Muscle of leg (tissue), 11 donors: ENCODE results near the gene GUCA2A. TPM values are rescaled to one million over a fixed set of nuclear protein-coding genes. Genes with fewer than 3 reads are reported as not detected.

Experiments
- DNase-seq: peaks from one replicate; pipeline ENCODE4 v3.0.0; 2013
- H3K27ac ChIP-seq: one replicate; pipeline ENCODE4 v1.5.1; 2013; ENCODE audit warnings: mild to moderate bottlenecking, low read length, control low read depth
- H3K27me3 ChIP-seq: one replicate; pipeline ENCODE4 v1.6.1; 2013; ENCODE audit warnings: low read length; ENCODE audit not compliant: control insufficient read depth, insufficient read depth
- H3K36me3 ChIP-seq: one replicate; pipeline ENCODE4 v1.6.1; 2013; ENCODE audit warnings: low read length; ENCODE audit not compliant: control insufficient read depth, insufficient read depth
- H3K4me1 ChIP-seq: one replicate; pipeline ENCODE4 v1.6.1; 2013; ENCODE audit warnings: low read length; ENCODE audit not compliant: control insufficient read depth, insufficient read depth
- H3K4me3 ChIP-seq: one replicate; pipeline ENCODE4 v1.5.1; 2013; ENCODE audit warnings: low read length, control low read depth
- H3K9me3 ChIP-seq: replicated peaks from 2 replicates; pipeline ENCODE4 v1.6.1; 2013; ENCODE audit warnings: low read depth, low read length; ENCODE audit not compliant: control insufficient read depth
- WGBS: methylation state at CpG from one replicate; pipeline ENCODE4 v1.1.5; 2013; ENCODE audit warnings: missing lambda C conversion rate; ENCODE audit not compliant: insufficient coverage; 5-methylcytosine and 5-hydroxymethylcytosine counted together
- polyA plus RNA-seq, 8 donors: library from polyadenylated mRNA; unstranded; fragments of 120-200 nt; gene quantifications; one replicate each; pipeline versions ENCODE4 v1.2.1 to v1.2.3, GENCODE V29; 2013; ENCODE audit warnings: inconsistent platforms in 1 of 8, low replicate concordance in 1 of 8; ENCODE audit not compliant: insufficient read length in 8 of 8, insufficient read depth in 1 of 8
- total RNA-seq: library from RNA; stranded (reverse); fragments of 120-200 nt; gene quantifications from one replicate; pipeline ENCODE4 v1.2.4, GENCODE V29; 2013

GUCA2A gene
- total and polyA plus RNA-seq, 9 donors, result 1.0 to 1.5 TPM; not detected in 7

DNA sequence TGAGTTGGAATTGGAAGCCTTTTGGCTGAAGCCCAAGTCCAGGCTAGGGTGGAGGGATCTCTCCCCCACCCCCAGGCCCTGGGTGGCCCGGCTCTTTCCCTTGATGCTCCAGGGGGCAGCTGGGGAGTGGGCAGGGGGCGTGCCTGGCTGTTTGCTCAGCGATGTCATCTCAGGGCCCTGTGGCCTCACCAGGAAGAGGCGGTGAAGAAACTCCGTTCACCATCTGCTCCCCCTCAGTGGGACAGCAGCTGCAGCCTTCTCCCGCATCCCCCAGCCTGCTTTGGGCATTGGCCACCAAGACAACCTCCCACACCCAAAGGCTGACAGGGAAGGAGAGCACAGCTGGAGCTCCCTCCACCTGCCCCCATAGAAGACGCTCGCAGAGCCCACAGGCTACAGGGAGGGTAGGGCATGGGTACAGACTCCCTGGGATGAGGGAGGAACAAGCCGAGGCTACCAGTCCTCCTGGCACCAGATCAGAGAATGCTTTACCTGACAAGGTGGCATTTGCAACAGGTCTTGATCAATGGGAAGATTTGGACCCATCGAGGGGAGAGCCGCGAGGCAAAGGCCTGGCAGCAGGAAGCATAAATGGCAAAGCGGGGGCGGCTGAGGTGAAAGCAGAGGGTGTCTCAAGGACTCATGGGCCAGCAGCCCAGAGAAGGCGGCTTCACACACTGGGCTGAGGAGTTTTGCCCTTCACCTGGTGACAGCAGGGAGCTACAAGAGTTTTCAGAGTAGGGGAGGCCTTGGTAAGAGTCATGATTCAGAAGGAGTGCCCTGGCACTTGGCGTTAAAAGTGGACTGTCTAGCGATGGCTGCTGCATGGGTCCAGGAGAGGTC, 6.5 kb upstream of the GUCA2A start:
- H3K27me3 ChIP-seq, result no peaks in the 10 kb centered on the region
- DNase-seq, result peak; percentile 48
- H3K4me1 ChIP-seq, result peaks cover 41% of the 10 kb centered on the region
- WGBS, result 77% methylated on average over 10 of the region's 17 CpGs
- H3K4me3 ChIP-seq, result no peak overlapping the region
- no peaks in the 10 kb centered on the region for H3K36me3 ChIP-seq
- no peak overlapping the region for H3K27ac ChIP-seq
- no peaks in the 10 kb centered on the region for H3K9me3 ChIP-seq

GRCh38 chr1:42168763-42169162, 4.2 kb upstream of the GUCA2A start:
- Histone ChIP-seq H3K36me3 (no peaks in the 10 kb centered on the region), H3K27ac (no peak overlapping the region), H3K4me1 (peaks cover 50% of the 10 kb centered on the region), H3K27me3 (no peaks in the 10 kb centered on the region), H3K9me3 (no peaks in the 10 kb centered on the region), H3K4me3 (no peak overlapping the region)
- WGBS, result 80% methylated on average over 1 of the region's 3 CpGs
- DNase-seq, result peak; percentile 25

DNA sequence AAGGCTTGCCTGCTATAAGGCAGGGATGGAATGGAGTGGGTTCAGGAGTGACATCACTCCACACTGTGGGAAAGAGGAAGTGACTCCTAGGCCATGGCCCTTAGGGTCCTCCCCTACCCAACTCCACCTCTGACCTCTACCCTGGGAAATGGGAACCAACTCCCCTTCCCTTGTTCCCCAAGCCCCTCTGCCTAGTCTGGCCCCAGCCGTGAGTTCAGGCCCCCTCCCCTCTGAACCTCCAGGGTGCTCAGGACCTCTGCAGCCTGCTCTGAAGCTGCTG, 3.8 kb upstream of the GUCA2A start:
- DNase-seq, result no peak
- H3K9me3 ChIP-seq, result no peaks in the 10 kb centered on the region
- H3K4me1 ChIP-seq, result peaks cover 48% of the 10 kb centered on the region
- no peak overlapping the region for H3K27ac ChIP-seq
- H3K27me3 ChIP-seq, result no peaks in the 10 kb centered on the region
- no peaks in the 10 kb centered on the region for H3K36me3 ChIP-seq
- WGBS, result 17% methylated on average over 1 of the region's 1 CpG
- no peak overlapping the region for H3K4me3 ChIP-seq

GRCh38 chr1:42167611-42168390, 3.3 kb upstream of the GUCA2A start:
- Histone ChIP-seq H3K9me3 (no peaks in the 10 kb centered on the region), H3K27ac (no peak overlapping the region), H3K36me3 (no peaks in the 10 kb centered on the region), H3K4me3 (no peak overlapping the region), H3K4me1 (peaks cover 44% of the 10 kb centered on the region), H3K27me3 (no peaks in the 10 kb centered on the region)
- DNase-seq, result no peak
- 70% methylated on average over 21 of the region's 21 CpGs for WGBS

DNA sequence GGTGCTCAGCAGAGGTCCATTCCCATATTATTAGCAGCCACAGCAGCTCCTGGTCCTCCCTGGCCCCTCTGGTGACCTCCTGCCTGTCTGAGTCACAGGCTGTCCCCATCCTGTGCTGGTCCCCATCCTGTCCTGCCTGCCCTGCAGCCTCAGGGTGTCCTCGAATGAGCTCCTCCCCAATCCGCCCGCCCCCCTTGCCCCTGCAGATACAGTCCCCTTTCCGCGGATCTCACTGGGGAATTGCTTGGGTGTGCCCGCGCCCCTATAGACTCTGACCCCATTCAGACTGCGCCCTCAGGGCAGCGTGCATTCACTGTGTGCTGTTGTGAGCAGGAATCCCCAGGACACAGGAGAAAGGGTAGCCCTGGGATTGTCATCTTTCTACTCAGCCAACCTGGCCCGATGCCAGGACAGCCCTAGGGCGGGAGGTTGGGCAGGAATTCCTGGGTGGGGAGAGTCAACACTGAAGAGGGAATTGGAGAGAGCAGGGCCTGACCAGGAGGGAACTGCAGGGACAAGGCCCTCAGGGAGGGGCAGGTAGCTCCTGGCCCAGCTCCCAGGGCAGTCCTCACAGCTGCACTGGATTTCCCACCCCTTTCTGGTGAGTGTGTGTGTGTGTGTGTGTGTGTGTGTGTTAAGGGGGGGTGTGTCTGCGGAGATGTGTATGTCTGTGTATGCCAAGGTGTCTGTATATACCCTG, 1.1 kb upstream of the GUCA2A start:
- Histone ChIP-seq H3K27me3 (no peaks in the 10 kb centered on the region), H3K9me3 (peaks cover 5% of the 10 kb centered on the region), H3K27ac (no peak overlapping the region), H3K4me3 (no peak overlapping the region), H3K36me3 (no peaks in the 10 kb centered on the region), H3K4me1 (peaks cover 31% of the 10 kb centered on the region)
- WGBS, result 48% methylated on average over 12 of the region's 12 CpGs
- peak; percentile 65 for DNase-seq

- peaks cover 21% of the 10 kb centered on the region for H3K4me1 ChIP-seq
- no peak for DNase-seq
- no peaks in the 10 kb centered on the region for H3K27me3 ChIP-seq
- H3K36me3 ChIP-seq, result no peaks in the 10 kb centered on the region
- H3K9me3 ChIP-seq, result peaks cover 5% of the 10 kb centered on the region
- no peak overlapping the region for H3K4me3 ChIP-seq
- H3K27ac ChIP-seq, result no peak overlapping the region
- WGBS, result 73% methylated on average over 13 of the region's 16 CpGs
Observed at GRCh38 chr1:42163536-42164503, 725 bp downstream of the GUCA2A start.

- H3K27me3 ChIP-seq, result no peaks in the 10 kb centered on the region
- H3K4me1 ChIP-seq, result peaks cover 14% of the 10 kb centered on the region
- peaks cover 5% of the 10 kb centered on the region for H3K9me3 ChIP-seq
- H3K36me3 ChIP-seq, result no peaks in the 10 kb centered on the region
- H3K4me3 ChIP-seq, result no peak overlapping the region
- DNase-seq, result no peak
- 58% methylated on average over 2 of the region's 2 CpGs for WGBS
- H3K27ac ChIP-seq, result no peak overlapping the region
Observed at GRCh38 chr1:42163114-42163513, 1.4 kb downstream of the GUCA2A start.

GRCh38 chr1:42162181-42162580, 2.4 kb downstream of the GUCA2A start:
- WGBS, result 68% methylated on average over 2 of the region's 5 CpGs
- H3K36me3 ChIP-seq, result no peaks in the 10 kb centered on the region
- H3K4me1 ChIP-seq, result peaks cover 14% of the 10 kb centered on the region
- H3K27ac ChIP-seq, result no peak overlapping the region
- H3K4me3 ChIP-seq, result no peak overlapping the region
- no peak for DNase-seq
- no peaks in the 10 kb centered on the region for H3K27me3 ChIP-seq
- H3K9me3 ChIP-seq, result peaks cover 5% of the 10 kb centered on the region

DNA sequence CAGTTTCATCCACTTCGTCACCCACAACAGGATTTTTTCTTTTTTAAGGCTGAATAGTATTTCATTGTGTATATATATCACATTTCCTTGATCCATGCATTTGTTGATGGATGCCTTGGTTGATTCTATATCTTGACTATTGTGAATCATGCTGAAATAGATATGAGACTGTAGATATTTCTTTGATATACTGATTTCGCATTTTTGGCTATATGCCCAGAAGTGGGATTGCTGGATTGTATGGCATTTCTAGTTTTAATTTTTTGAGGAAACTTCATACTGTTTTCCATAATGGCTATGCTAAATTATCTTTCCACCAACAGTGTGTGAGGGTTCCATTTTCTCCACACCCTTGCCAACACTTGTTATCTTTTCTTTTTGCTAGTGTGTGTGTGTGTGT, 6.4 kb downstream of the GUCA2A start:
- Histone ChIP-seq H3K36me3 (no peaks in the 10 kb centered on the region), H3K9me3 (peaks cover 5% of the 10 kb centered on the region), H3K27me3 (no peaks in the 10 kb centered on the region), H3K27ac (no peak overlapping the region), H3K4me1 (no peaks in the 10 kb centered on the region), H3K4me3 (no peak overlapping the region)
- no CpG with 5 or more reads among the region's 2 CpGs for WGBS
- DNase-seq, result no peak
